Measurements from ENCODE around the gene MAPK8.

GRCh38 chr10:48440771-48441170 lies 134.3 kb downstream of the MAPK8 start:
- no peak for TF ChIP-seq CTCF (IDR thresholded peaks at IDR 0.05)
- no peak for TF ChIP-seq POLR2AphosphoS5 (IDR thresholded peaks at IDR 0.05)
- TF ChIP-seq POLR2A (IDR thresholded peaks at IDR 0.05), result no peak
- no peak for TF ChIP-seq EP300 (IDR thresholded peaks at IDR 0.05)
